HepG2 (cell line): Measurements from ENCODE around the gene CPLX1. TPM values are rescaled to one million over a fixed set of nuclear protein-coding genes. Genes with fewer than 3 reads are reported as not detected.

Experiments used
- ATAC-seq: fragments of 200-7000 bp; cut with Tn5 transposase; 3 replicates; pipeline ENCODE4 v1.9.1; 2020; ENCODE audit warnings: mild to moderate bottlenecking, moderate library complexity
- BruUV-seq: library from RNA; stranded (reverse); fragments of 400-500 nt; replicated peaks from 2 replicates; lab custom pipeline; 2021; lab: Mats Ljungman, UMichigan
- CTCF ChIA-PET: fragments of 300-600 bp; formaldehyde crosslinking; extraction: SDS; loops from one replicate; lab custom pipeline; 2021; ENCODE audit warnings: low total read pairs, inconsistent platforms, low intra/inter-chr PET ratio; lab: Yijun Ruan, JAX
- POLR2A ChIA-PET: fragments of 350-600 bp; sonication (Branson Sonifier 250); formaldehyde crosslinking; loops from one replicate; lab custom pipeline; 2020; ENCODE audit warnings: antibody characterized with exemption, inconsistent platforms; lab: Yijun Ruan, JAX
- DNase-seq: peaks from one replicate; pipeline ENCODE4 v3.0.0-alpha.2; 2015; ENCODE audit warnings: low spot score
- FAIRE-seq: peaks from 3 replicates; lab custom pipeline; 2011; peaks lifted over from hg19 to GRCh38; lab: Jason Lieb, UNC
- H2AFZ ChIP-seq: one replicate; pipeline ENCODE4 v1.6.1; 2011; ENCODE audit warnings: low read length, inconsistent platforms
- H3K27ac ChIP-seq: fragments of 300-600 bp; 3 replicates; pipeline ENCODE4 v1.8.0; 2011; ENCODE audit warnings: mixed run types, mild to moderate bottlenecking, mixed read lengths, low read length, inconsistent platforms; ENCODE audit not compliant: insufficient read depth; ENCODE audit errors: extremely low read length
- H3K27me3 ChIP-seq, 2 experiments: fragments of 200-600 bp in 1 of 2; 2 replicates in 1 of 2; 3 replicates in 1 of 2; pipeline versions ENCODE4 v1.6.0 to v1.8.0; 2011; ENCODE audit warnings: low read length in 2 of 2, mild to moderate bottlenecking in 2 of 2, moderate library complexity in 2 of 2, inconsistent platforms in 1 of 2; ENCODE audit not compliant: insufficient read depth in 2 of 2, control insufficient read depth in 1 of 2
- H3K36me3 ChIP-seq, 2 experiments: fragments of 200-600 bp in 1 of 2; replicated peaks in 1 of 2; 2 replicates in 1 of 2; 3 replicates in 1 of 2; pipeline versions ENCODE4 v1.5.1 to v1.8.0; 2011; ENCODE audit warnings: low read length in 2 of 2, inconsistent platforms in 1 of 2; ENCODE audit not compliant: insufficient read depth in 2 of 2, control insufficient read depth in 1 of 2
- H3K4me1 ChIP-seq: 2 replicates; pipeline ENCODE4 v1.5.1; 2012; ENCODE audit warnings: low read length, inconsistent platforms; ENCODE audit not compliant: insufficient read depth
- H3K4me2 ChIP-seq: 2 replicates; pipeline ENCODE4 v1.6.0; 2011; ENCODE audit warnings: low read depth, low read length, inconsistent platforms
- H3K4me3 ChIP-seq, 3 experiments: fragments of 200-600 bp in 1 of 3; sonication (generic), shearing (Covaris generic) in 1 of 3; replicated peaks in 1 of 3; 2 replicates each; pipeline ENCODE4 v1.5.1; 2011 to 2016; ENCODE audit warnings: low read length in 3 of 3, inconsistent platforms in 2 of 3, low read depth in 2 of 3, mild to moderate bottlenecking in 2 of 3, control low read depth in 1 of 3, mixed read lengths in 1 of 3; ENCODE audit not compliant: insufficient read depth in 1 of 3
- H3K79me2 ChIP-seq: one replicate; pipeline ENCODE4 v1.6.1; 2011; ENCODE audit warnings: low read length, inconsistent platforms; ENCODE audit not compliant: insufficient read depth
- H3K9ac ChIP-seq: 2 replicates; pipeline ENCODE4 v1.6.0; 2011; ENCODE audit warnings: mild to moderate bottlenecking, low read depth, low read length, inconsistent platforms; ENCODE audit not compliant: insufficient read depth
- H3K9me3 ChIP-seq: 2 replicates; pipeline ENCODE4 v1.5.1; 2012; ENCODE audit warnings: mild to moderate bottlenecking, low read length
- H4K20me1 ChIP-seq: 2 replicates; pipeline ENCODE4 v1.6.0; 2011; ENCODE audit warnings: inconsistent platforms, mild to moderate bottlenecking, low read length, moderate library complexity; ENCODE audit not compliant: insufficient read depth
- CERS6 ChIP-seq: sonication (generic); formaldehyde crosslinking; IDR thresholded peaks from 2 replicates; pipeline ENCODE4 v1.5.0; 2020; ENCODE audit warnings: missing genetic modification reagents
- DNMT3B ChIP-seq: conservative IDR thresholded peaks from 2 replicates; pipeline ENCODE4 v1.6.1; 2016; ENCODE audit warnings: missing biosample characterization, control low read depth
- DRAP1 ChIP-seq: IDR thresholded peaks from 2 replicates; pipeline ENCODE4 v1.6.1; 2016; ENCODE audit warnings: missing genetic modification reagents, missing compliant biosample characterization
- EHMT2 ChIP-seq: fragments of 200-600 bp; sonication (generic); IDR thresholded peaks from 2 replicates; pipeline ENCODE4 v1.7.0; 2017; ENCODE audit warnings: antibody characterized with exemption, low read depth, low read length, borderline replicate concordance
- HNRNPL ChIP-seq: fragments of 200-400 bp; formaldehyde crosslinking; IDR thresholded peaks from 2 replicates; pipeline ENCODE4 v1.6.1; 2017; ENCODE audit warnings: mild to moderate bottlenecking, low read depth, low read length
- IKZF1 ChIP-seq: fragments of 450-650 bp; IDR thresholded peaks from 2 replicates; pipeline ENCODE4 v1.7.1; 2016
- KMT2A ChIP-seq: sonication (generic); formaldehyde crosslinking; IDR thresholded peaks from 2 replicates; pipeline ENCODE4 v1.4.0; 2020; ENCODE audit warnings: missing genetic modification reagents
- MBNL3 ChIP-seq: fragments of 250-450 bp; sonication (Bioruptor Pico); conservative IDR thresholded peaks from 2 replicates; pipeline ENCODE4 v1.8.0; 2022; ENCODE audit warnings: mild to moderate bottlenecking, inconsistent platforms
- MEIS1 ChIP-seq: sonication (generic); formaldehyde crosslinking; IDR thresholded peaks from 2 replicates; pipeline ENCODE4 v1.9.0; 2021; ENCODE audit warnings: mild to moderate bottlenecking, missing genetic modification reagents, moderate library complexity, borderline replicate concordance
- MLX ChIP-seq: IDR thresholded peaks from 2 replicates; pipeline ENCODE4 v1.6.1; 2016
- RFXANK ChIP-seq: IDR thresholded peaks from 2 replicates; pipeline ENCODE4 v1.6.1; 2016
- SALL1 ChIP-seq: sonication (generic); formaldehyde crosslinking; IDR thresholded peaks from 2 replicates; pipeline ENCODE4 v1.8.0; 2022; ENCODE audit warnings: mild to moderate bottlenecking, missing genetic modification reagents
- SMARCE1 ChIP-seq: fragments of 450-650 bp; IDR thresholded peaks from 2 replicates; pipeline ENCODE4 v1.6.1; 2017; ENCODE audit warnings: borderline replicate concordance
- TCF7 ChIP-seq: sonication (generic); IDR thresholded peaks from 2 replicates; pipeline ENCODE4 v1.6.1; 2016; ENCODE audit warnings: antibody characterized with exemption, low read depth
- ZEB1 ChIP-seq: IDR thresholded peaks from 2 replicates; pipeline ENCODE4 v1.6.1; 2012; ENCODE audit warnings: mild to moderate bottlenecking, low read depth, inconsistent platforms; ENCODE audit not compliant: insufficient replicate concordance
- ZNF263 ChIP-seq: sonication (generic); formaldehyde crosslinking; IDR thresholded peaks from 2 replicates; pipeline ENCODE4 v1.4.0; 2020; ENCODE audit warnings: missing genetic modification reagents
- ZNF296 ChIP-seq: sonication (generic); formaldehyde crosslinking; conservative IDR thresholded peaks from 2 replicates; pipeline ENCODE4 v1.5.0; 2020; ENCODE audit warnings: mild to moderate bottlenecking, missing genetic modification reagents
- ZNF432 ChIP-seq: sonication (generic); formaldehyde crosslinking; IDR thresholded peaks from 2 replicates; pipeline ENCODE4 v1.5.0; 2020; ENCODE audit warnings: missing genetic modification reagents, mild to moderate bottlenecking, borderline replicate concordance
- ZNF451 ChIP-seq: sonication (generic); formaldehyde crosslinking; IDR thresholded peaks from 2 replicates; pipeline ENCODE4 v1.5.0; 2020; ENCODE audit warnings: mild to moderate bottlenecking, missing genetic modification reagents
- ZSCAN22 ChIP-seq: sonication (generic); formaldehyde crosslinking; IDR thresholded peaks from 2 replicates; pipeline ENCODE4 v1.4.0; 2020; ENCODE audit warnings: mild to moderate bottlenecking, missing genetic modification reagents
- WGBS: methylation state at CpG from one replicate; pipeline ENCODE4 v1.1.6; 2017; ENCODE audit warnings: low lambda C conversion rate; 5-methylcytosine and 5-hydroxymethylcytosine counted together
- in situ Hi-C: cut with HindIII; loops from 2 replicates; pipeline ENCODE4 v1.10.0; 2017; ENCODE audit warnings: low pct_unique_long_range_greater_than_20kb; ENCODE audit not compliant: extremely low pct_ligation_motif_present
- intact Hi-C: fragments of 100-400 bp; cut with micrococcal nuclease; formaldehyde crosslinking; loops from one replicate; pipeline ENCODE4 v1.10.0; 2022; ENCODE audit not compliant: unreplicated experiment
- polyA plus RNA-seq, 8 experiments: library from polyadenylated mRNA; depleted of rRNA in 3 of 8; stranded (reverse) in 7 of 8; unstranded in 1 of 8; fragments of >200 nt; fragmentation: Illumina TruSeq in 4 of 8; extraction: Trizol in 4 of 8; gene quantifications; 2 replicates each; pipeline versions ENCODE4 v1.2.1 to v1.2.3, GENCODE V29; 2011 to 2016; ENCODE audit warnings: low read depth in 4 of 8, missing spikeins in 1 of 8, mixed read lengths in 1 of 8; ENCODE audit not compliant: insufficient read depth in 1 of 8
- total RNA-seq, 5 experiments: library from RNA; depleted of rRNA; stranded (reverse); fragments of >200 nt; fragmentation: Illumina TruSeq; extraction: Trizol; gene quantifications; 2 replicates each; pipeline ENCODE4 v1.2.3, GENCODE V29; 2016; ENCODE audit warnings: low read depth in 1 of 5

Gene CPLX1
- total and polyA plus RNA-seq, 2 of the 13 experiments (the other 11 are each of a cell fraction or from before 2014, with no cell fraction given), result 0.18 TPM

GRCh38 chr4:844752-845232 lies 18.9 kb upstream of the CPLX1 start:
- POLR2A ChIA-PET, result no interaction called here
- intact Hi-C loops, result no loop called here
- CTCF ChIA-PET, result no interaction called here

More at GRCh38 chr4:844752-845232, 18.9 kb upstream of the CPLX1 start:
- H3K4me1 ChIP-seq, result no peaks in the 10 kb centered on the region
- H3K4me3 ChIP-seq, result no peak overlapping the region
- FAIRE-seq (no peak), ATAC-seq (no peak), DNase-seq (no peak)
- no peaks in the 10 kb centered on the region for H3K9me3 ChIP-seq
- H3K4me2 ChIP-seq, result no peak overlapping the region
- H3K36me3 ChIP-seq, result no peaks in the 10 kb centered on the region
- no peaks in the 10 kb centered on the region for H4K20me1 ChIP-seq
- no peak overlapping the region for H3K27ac ChIP-seq
- no peaks in the 10 kb centered on the region for H3K27me3 ChIP-seq
- H3K9ac ChIP-seq, result no peak overlapping the region
- whole genome bisulfite sequencing, result 89% methylated on average over 6 of the region's 10 CpGs
- no peak overlapping the region for H2AFZ ChIP-seq
- BruUV-seq, result no TSS peak
- H3K79me2 ChIP-seq, result no peaks in the 10 kb centered on the region
- in situ Hi-C loops, result no loop called here
- TF ChIP-seq DRAP1 (CRISPR knock-in tag), result no peak
- TF ChIP-seq MBNL3 (CRISPR knock-in tag), result no peak
- no peak for TF ChIP-seq ZNF296 (CRISPR knock-in tag)
- TF ChIP-seq KMT2A, result no peak
- no peak for TF ChIP-seq MLX (CRISPR knock-in tag)
- TF ChIP-seq ZNF451 (CRISPR knock-in tag), result no peak
- TF ChIP-seq DNMT3B (CRISPR knock-in tag), result no peak
- no peak for TF ChIP-seq ZNF432 (CRISPR knock-in tag)
- TF ChIP-seq MEIS1, result no peak
- no peak for TF ChIP-seq SALL1 (CRISPR knock-in tag)
- no peak for TF ChIP-seq CERS6 (CRISPR knock-in tag)
- no peak for TF ChIP-seq TCF7
- no peak for TF ChIP-seq ZEB1
- no peak for TF ChIP-seq EHMT2
- TF ChIP-seq SMARCE1, result no peak
- TF ChIP-seq IKZF1, result no peak
- no peak for TF ChIP-seq HNRNPL
- TF ChIP-seq ZNF263 (CRISPR knock-in tag), result no peak
- TF ChIP-seq ZSCAN22 (CRISPR knock-in tag), result no peak
- TF ChIP-seq RFXANK (CRISPR knock-in tag), result no peak
